Non-pigmented ciliary epithelial cell (primary cell): Measurements from ENCODE around the gene PPP2R2C.

ENCODE experiments used
- DNase-seq: peaks from one replicate; pipeline ENCODE4 v3.0.0-alpha.2; 2010; ENCODE audit warnings: low read depth

Gene PPP2R2C

GRCh38 chr4:6342530-6343293 is 129.7 kb downstream of the PPP2R2C start:
- DNase-seq: no peak

- DNase-seq: no peak
Measured at GRCh38 chr4:6341696-6342095, 130.7 kb downstream of the PPP2R2C start.

GRCh38 chr4:6340446-6341015 is 131.9 kb downstream of the PPP2R2C start:
- DNase-seq: no peak

- no peak for DNase-seq
Measured at GRCh38 chr4:6339818-6340445, 132.5 kb downstream of the PPP2R2C start.

GRCh38 chr4:6338951-6339817 is 133.2 kb downstream of the PPP2R2C start:
- no peak for DNase-seq

GRCh38 chr4:6338175-6338950 is 134.1 kb downstream of the PPP2R2C start:
- DNase-seq: no peak

- no peak for DNase-seq
Measured at GRCh38 chr4:6337331-6337935, 135.0 kb downstream of the PPP2R2C start.

GRCh38 chr4:6336166-6336565 is 136.2 kb downstream of the PPP2R2C start:
- no peak for DNase-seq

- DNase-seq: no peak
Measured at GRCh38 chr4:6335040-6335590, 137.3 kb downstream of the PPP2R2C start.

- DNase-seq: no peak
Measured at GRCh38 chr4:6334203-6334887, 138.1 kb downstream of the PPP2R2C start.

- DNase-seq: no peak
Measured at GRCh38 chr4:6333301-6334202, 138.9 kb downstream of the PPP2R2C start.

- no peak for DNase-seq
Measured at GRCh38 chr4:6332669-6333050, 139.8 kb downstream of the PPP2R2C start.

GRCh38 chr4:6332042-6332668 is 140.3 kb downstream of the PPP2R2C start:
- no peak for DNase-seq

- no peak for DNase-seq
Measured at GRCh38 chr4:6331468-6331867, 140.9 kb downstream of the PPP2R2C start.

- DNase-seq: no peak
Measured at GRCh38 chr4:6331018-6331417, 141.4 kb downstream of the PPP2R2C start.

- no peak for DNase-seq
Measured at GRCh38 chr4:6330384-6330767, 142.0 kb downstream of the PPP2R2C start.

GRCh38 chr4:6329478-6330383 is 142.7 kb downstream of the PPP2R2C start:
- no peak for DNase-seq

GRCh38 chr4:6328526-6328925 is 143.9 kb downstream of the PPP2R2C start:
- no peak for DNase-seq
